Hypothalamus (tissue), 51 donors: Measurements from ENCODE around the gene EPHB6.
A peak's percentile ranks its signal among the peaks of the same experiment; 100 is the strongest.

Experiments used
- DNase-seq, 51 donors: peaks; one replicate each; lab custom pipeline; 2025; lab: John Stamatoyannopoulos, UW

EPHB6 gene

GRCh38 chr7:142894112-142894984 is 39.5 kb downstream of the EPHB6 start:
- DNase-seq: no peak

- DNase-seq: no peak
Observed at GRCh38 chr7:142894985-142895593, 40.2 kb downstream of the EPHB6 start.

GRCh38 chr7:142896151-142896550 is 41.3 kb downstream of the EPHB6 start:
- DNase-seq: no peak

- DNase-seq: no peak
Observed at GRCh38 chr7:142896741-142897379, 42.0 kb downstream of the EPHB6 start.

DNA sequence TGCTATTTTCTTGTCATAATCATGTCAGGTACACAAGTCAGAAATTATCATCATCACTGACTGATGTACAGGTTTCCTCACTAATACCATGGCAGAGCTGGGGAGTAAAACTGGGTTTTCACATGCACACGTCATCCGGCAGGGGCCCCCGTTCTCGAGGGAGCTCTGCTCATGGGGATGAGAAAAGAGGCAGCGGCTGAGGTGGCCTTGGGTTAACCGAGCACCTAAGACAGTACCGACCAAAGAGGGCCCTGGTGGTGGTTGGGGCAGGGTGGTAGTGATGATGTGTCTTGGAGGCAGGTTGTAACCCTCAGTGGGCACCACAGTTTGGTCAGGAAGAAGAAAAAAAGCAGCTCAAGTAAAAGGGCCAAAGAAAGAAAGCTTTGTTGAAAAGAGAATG is 42.8 kb downstream of the EPHB6 start:
- DNase-seq: no peak

DNA sequence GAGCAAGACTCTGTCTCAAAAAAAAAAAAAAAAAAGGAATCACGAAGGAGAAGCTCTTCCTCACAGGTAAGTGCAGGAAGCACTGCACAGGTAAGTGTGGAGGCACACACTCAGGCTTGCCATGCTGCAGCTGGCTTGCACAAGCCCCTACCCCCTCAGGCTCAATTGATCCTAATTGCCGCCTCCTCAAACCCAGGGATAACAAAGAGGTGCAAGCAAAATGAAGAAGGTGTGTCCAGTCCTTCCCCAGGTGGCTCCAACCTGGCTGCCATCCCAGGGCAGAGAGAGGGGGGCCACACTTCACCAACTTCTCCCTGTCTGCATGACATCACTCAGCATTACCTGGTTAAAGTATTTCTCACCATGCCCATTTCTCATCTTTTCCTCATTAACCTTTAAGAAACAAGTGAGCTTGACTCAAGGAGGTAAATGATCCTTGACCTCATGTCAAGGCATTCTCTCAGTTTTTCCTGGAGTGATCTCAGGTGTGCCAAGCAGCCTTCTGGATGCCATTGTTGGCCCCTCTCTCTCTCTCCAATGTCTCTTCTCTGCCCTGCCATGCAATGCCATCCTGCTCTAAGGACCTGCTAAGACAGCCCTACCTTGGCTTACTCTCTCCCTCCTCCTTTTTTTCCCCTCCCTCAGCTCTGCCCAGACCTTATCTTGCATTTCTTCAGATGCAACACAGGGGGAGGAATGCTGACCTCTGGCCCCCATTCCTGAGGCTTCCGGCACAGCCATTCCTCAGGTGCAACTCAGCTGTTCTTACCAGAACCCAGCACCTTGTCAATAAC is 43.7 kb downstream of the EPHB6 start:
- DNase-seq: no peak

DNA sequence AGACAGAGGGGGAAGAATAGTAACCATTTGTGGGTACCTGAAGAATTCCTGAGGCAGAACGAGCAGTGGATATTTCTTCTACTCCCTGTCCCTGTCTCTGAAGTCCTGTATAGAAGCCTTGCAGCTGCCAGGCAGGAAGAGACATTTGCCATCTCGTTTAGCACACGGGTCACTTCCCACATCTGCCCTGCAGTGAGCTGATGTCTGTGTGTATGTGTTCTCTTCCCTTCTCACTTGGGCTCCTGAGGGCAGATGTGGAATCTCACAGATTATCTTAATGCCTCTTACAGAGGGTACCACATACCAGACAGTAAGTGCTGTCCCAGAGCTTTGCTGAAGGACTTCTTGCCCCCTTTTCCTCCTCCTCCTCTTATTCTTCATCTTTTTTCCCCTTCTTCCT is 44.8 kb downstream of the EPHB6 start:
- DNase-seq: no peak

- DNase-seq: no peak
Observed at GRCh38 chr7:142901426-142902259, 46.8 kb downstream of the EPHB6 start.

- DNase-seq: no peak
Observed at GRCh38 chr7:142904128-142904527, 49.3 kb downstream of the EPHB6 start.

- DNase-seq: no peak
Observed at GRCh38 chr7:142905759-142906158, 50.9 kb downstream of the EPHB6 start.

GRCh38 chr7:142906643-142907042 is 51.8 kb downstream of the EPHB6 start:
- DNase-seq: no peak

DNA sequence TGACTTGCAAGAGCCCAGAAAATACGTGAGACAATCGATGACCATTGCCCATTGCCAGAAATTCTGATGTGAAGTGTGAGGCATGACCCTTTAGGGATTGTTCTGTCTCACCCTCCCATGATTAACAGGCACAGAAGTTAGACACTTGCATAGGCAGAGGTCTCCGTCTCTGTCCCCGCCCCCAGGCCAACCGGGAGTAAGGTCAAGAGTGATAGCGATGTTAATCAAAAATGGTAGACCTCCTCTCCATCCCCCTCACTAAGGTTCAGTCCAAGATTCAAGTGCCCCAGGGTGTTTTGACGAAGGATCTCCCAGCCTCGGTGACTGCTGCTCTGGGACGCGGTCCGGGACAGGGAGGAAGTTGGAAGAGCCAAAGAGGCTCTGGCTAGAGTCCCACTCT is 53.4 kb downstream of the EPHB6 start:
- DNase-seq: no peak

- DNase-seq: peak in 3 of 51 donors; percentile 5 to 32 (median 9)
Observed at GRCh38 chr7:142908921-142909890, 54.3 kb downstream of the EPHB6 start.

- no peak for DNase-seq
Observed at GRCh38 chr7:142910031-142910433, 55.2 kb downstream of the EPHB6 start.

- no peak for DNase-seq
Observed at GRCh38 chr7:142910481-142910880, 55.6 kb downstream of the EPHB6 start.

DNA sequence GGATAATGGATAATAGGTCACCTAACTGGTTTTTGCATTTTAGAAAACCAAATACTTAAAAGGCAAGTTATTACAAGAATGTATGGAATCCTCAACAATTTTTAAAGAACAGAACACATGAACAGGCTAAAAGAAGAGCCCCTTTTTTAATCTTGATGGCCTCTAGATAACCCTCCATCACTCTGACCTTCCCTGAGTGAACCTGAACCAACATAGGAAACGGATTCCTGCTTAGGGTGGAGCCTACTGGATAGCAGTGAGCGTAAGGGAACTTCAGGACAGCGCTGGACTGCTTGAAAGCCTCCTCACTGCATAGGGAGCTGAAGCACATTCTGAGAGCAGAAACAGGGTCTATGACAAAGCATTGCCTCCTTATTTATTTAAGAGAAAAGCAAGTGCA is 58.2 kb downstream of the EPHB6 start:
- DNase-seq: no peak

DNA sequence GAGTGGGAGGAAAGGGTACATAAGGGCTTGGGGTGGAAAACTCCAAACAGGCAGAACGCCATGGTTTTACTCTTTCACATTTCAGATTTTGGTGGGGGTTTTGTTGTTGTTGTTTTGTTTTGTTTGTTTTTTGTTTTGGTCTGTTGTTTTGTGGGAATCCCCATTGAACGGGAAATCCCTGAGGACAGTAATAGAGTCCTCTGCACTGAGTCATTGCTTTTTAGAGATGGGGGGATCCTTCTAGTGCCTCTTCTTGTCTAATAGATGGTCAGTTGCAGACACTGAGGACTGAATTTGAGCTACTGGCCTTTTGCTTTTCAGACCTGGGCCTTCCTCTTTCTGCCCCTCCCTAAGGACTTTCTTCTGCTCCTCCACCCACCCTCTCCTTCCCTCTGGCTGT is 58.7 kb downstream of the EPHB6 start:
- no peak for DNase-seq

GRCh38 chr7:142914121-142914520 is 59.2 kb downstream of the EPHB6 start:
- no peak for DNase-seq

- DNase-seq: no peak
Observed at GRCh38 chr7:142915315-142915714, 60.4 kb downstream of the EPHB6 start.
